Fibroblast of pulmonary artery (primary cell): Measurements from ENCODE around the gene BSN.

Source experiments
- DNase-seq: peaks from one replicate; pipeline ENCODE4 v3.0.0-alpha.2; 2010; ENCODE audit warnings: low read depth
- H3K4me3 ChIP-seq: replicated peaks from 2 replicates; pipeline ENCODE4 v1.5.1; 2011; ENCODE audit warnings: low read depth, mild to moderate bottlenecking, control low read depth, low read length, moderate library complexity
- CTCF ChIP-seq: IDR thresholded peaks from 2 replicates; pipeline ENCODE4 v1.5.1; 2011; ENCODE audit warnings: mild to moderate bottlenecking, control low read depth, low read length, inconsistent platforms; ENCODE audit errors: missing control alignments

The BSN gene

GRCh38 chr3:49663831-49664230 lies 109.6 kb downstream of the BSN start:
- H3K4me3 ChIP-seq = no peak overlapping the region
- TF ChIP-seq CTCF = no peak
- no peak for DNase-seq

- DNase-seq = no peak
- H3K4me3 ChIP-seq = no peak overlapping the region
- TF ChIP-seq CTCF = no peak
Observed at GRCh38 chr3:49664300-49664699, 110.0 kb downstream of the BSN start.

- no peak overlapping the region for H3K4me3 ChIP-seq
- no peak for DNase-seq
- no peak for TF ChIP-seq CTCF
Observed at GRCh38 chr3:49665822-49666519, 111.7 kb downstream of the BSN start.

GRCh38 chr3:49666592-49666991 lies 112.3 kb downstream of the BSN start:
- TF ChIP-seq CTCF = no peak
- DNase-seq = peak; percentile 18
- H3K4me3 ChIP-seq = no peak overlapping the region

GRCh38 chr3:49667701-49668413 lies 113.6 kb downstream of the BSN start:
- no peak for DNase-seq
- no peak for TF ChIP-seq CTCF
- no peak overlapping the region for H3K4me3 ChIP-seq

GRCh38 chr3:49668414-49668797 lies 114.1 kb downstream of the BSN start:
- no peak for DNase-seq
- TF ChIP-seq CTCF = no peak
- no peak overlapping the region for H3K4me3 ChIP-seq

GRCh38 chr3:49668861-49669260 lies 114.6 kb downstream of the BSN start:
- no peak overlapping the region for H3K4me3 ChIP-seq
- no peak for TF ChIP-seq CTCF
- no peak for DNase-seq
